IPS-18c (cell line): ENCODE results near the gene ZDHHC18.
"Not testable (repeated sequence)": the region's sequence is repeated elsewhere in the genome, so short reads cannot be mapped to it uniquely, and the experiment has no call there.

ENCODE experiments used
- H3K4me3 ChIP-seq: 2 replicates; pipeline ENCODE4 v1.7.0; 2013; ENCODE audit warnings: low read depth, mild to moderate bottlenecking, low read length, moderate library complexity; ENCODE audit not compliant: insufficient read depth
- H3K9me3 ChIP-seq: one replicate; pipeline ENCODE4 v1.6.1; 2013; ENCODE audit warnings: mild to moderate bottlenecking, low read length, moderate library complexity; ENCODE audit not compliant: control insufficient read depth, insufficient read depth

The ZDHHC18 gene

GRCh38 chr1:26863685-26864077 lies 37.2 kb downstream of the ZDHHC18 start:
- no peaks in the 10 kb centered on the region for H3K9me3 ChIP-seq
- peak overlapping the region; percentile 74; the same call in 1 of the 2 replicates for H3K4me3 ChIP-seq

- Histone ChIP-seq H3K9me3 (no peaks in the 10 kb centered on the region), H3K4me3 (peak overlapping the region; percentile 74)
Observed at GRCh38 chr1:26864610-26865480, 38.4 kb downstream of the ZDHHC18 start.

GRCh38 chr1:26873097-26873496 lies 46.6 kb downstream of the ZDHHC18 start:
- not testable (repeated sequence) for H3K4me3 ChIP-seq, H3K9me3 ChIP-seq

GRCh38 chr1:26874896-26875295 lies 48.4 kb downstream of the ZDHHC18 start:
- Histone ChIP-seq H3K4me3 (no peak overlapping the region), H3K9me3 (peaks cover 4% of the 10 kb centered on the region)

GRCh38 chr1:26877326-26877725 lies 50.8 kb downstream of the ZDHHC18 start:
- Histone ChIP-seq H3K4me3 (no peak overlapping the region), H3K9me3 (peaks cover 2% of the 10 kb centered on the region)

- Histone ChIP-seq H3K9me3 (peaks cover 2% of the 10 kb centered on the region), H3K4me3 (no peak overlapping the region)
Observed at GRCh38 chr1:26879793-26880192, 53.3 kb downstream of the ZDHHC18 start.

GRCh38 chr1:26881611-26882010 lies 55.1 kb downstream of the ZDHHC18 start:
- H3K4me3 ChIP-seq, H3K9me3 ChIP-seq: not testable (repeated sequence)

GRCh38 chr1:26882696-26883463 lies 56.4 kb downstream of the ZDHHC18 start:
- H3K9me3 ChIP-seq, result no peaks in the 10 kb centered on the region

GRCh38 chr1:26887125-26887524 lies 60.6 kb downstream of the ZDHHC18 start:
- H3K4me3 ChIP-seq, result no peak overlapping the region
- no peaks in the 10 kb centered on the region for H3K9me3 ChIP-seq

More at GRCh38 chr1:26882696-26883463, 56.4 kb downstream of the ZDHHC18 start:
- no peak overlapping the region for H3K4me3 ChIP-seq

- H3K4me3 ChIP-seq, result no peak overlapping the region
- H3K9me3 ChIP-seq, result no peaks in the 10 kb centered on the region
Observed at GRCh38 chr1:26888231-26888630, 61.7 kb downstream of the ZDHHC18 start.

GRCh38 chr1:26889551-26890466 lies 63.3 kb downstream of the ZDHHC18 start, which contains the start of gene GPN2:
Gene GPN2, minus strand, starts transcription at chr1:26890283. Its CDS starts 187 bp downstream, at chr1:26890096.
- no peaks in the 10 kb centered on the region for H3K9me3 ChIP-seq
- H3K4me3 ChIP-seq, result peak within 1 kb of the TSS; percentile 85

GRCh38 chr1:26890467-26890796 lies 63.9 kb downstream of the ZDHHC18 start:
- peak overlapping the region; percentile 85 for H3K4me3 ChIP-seq
- H3K9me3 ChIP-seq, result no peaks in the 10 kb centered on the region

GRCh38 chr1:26894263-26894662 lies 67.8 kb downstream of the ZDHHC18 start:
- no peak overlapping the region for H3K4me3 ChIP-seq
- no peaks in the 10 kb centered on the region for H3K9me3 ChIP-seq

GRCh38 chr1:26897351-26897750 lies 70.9 kb downstream of the ZDHHC18 start:
- no peak overlapping the region for H3K4me3 ChIP-seq
- no peaks in the 10 kb centered on the region for H3K9me3 ChIP-seq

GRCh38 chr1:26900001-26900814 lies 73.7 kb downstream of the ZDHHC18 start, which contains the start of gene GPATCH3:
Gene GPATCH3, minus strand, starts transcription at chr1:26900467. Its CDS starts 25 bp downstream, at chr1:26900442.
- peak within 1 kb of the TSS; percentile 83 for H3K4me3 ChIP-seq
- H3K9me3 ChIP-seq, result no peaks in the 10 kb centered on the region

- peak overlapping the region; percentile 83; the same call in 1 of the 2 replicates for H3K4me3 ChIP-seq
- no peaks in the 10 kb centered on the region for H3K9me3 ChIP-seq
Observed at GRCh38 chr1:26900815-26901511, 74.5 kb downstream of the ZDHHC18 start.
